ENCODE data around the gene CCDC68. TPM values are rescaled to one million over a fixed set of nuclear protein-coding genes. Genes with fewer than 3 reads are reported as not detected.

Gene CCDC68
- total RNA-seq, 6 donors from 2014 or later, result 12.4 to 37.7 (median 26.2) TPM

DNA sequence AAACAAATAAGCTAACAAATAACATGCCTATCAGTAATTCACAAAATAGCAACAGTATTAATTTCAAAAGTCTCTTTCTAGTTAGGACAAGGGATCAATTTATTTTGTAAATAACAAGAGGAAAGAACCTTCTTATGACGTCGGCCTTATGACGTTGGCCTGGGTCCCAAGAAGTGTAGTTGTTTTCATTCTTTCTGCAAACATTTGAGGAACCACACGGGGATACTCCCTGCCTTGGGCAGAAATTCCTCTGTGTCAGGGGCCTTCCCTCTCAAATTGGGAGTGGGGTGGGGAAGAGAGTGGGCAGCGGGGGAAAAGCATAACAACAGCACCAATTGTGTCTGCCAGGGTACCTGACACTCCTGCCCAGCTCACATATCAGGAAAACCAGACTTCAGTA, 1.3 kb downstream of the CCDC68 start:
- H3K36me3 ChIP-seq, result no peaks in the 10 kb centered on the region
- no peak for TF ChIP-seq EP300 (IDR thresholded peaks at IDR 0.05)
- peak overlapping the region; percentile 81 to 91 (median 86) for H3K27ac ChIP-seq
- no peak for ATAC-seq (ENCODE audit: low FRiP score in 2 of 2)
- no peaks in the 10 kb centered on the region for H3K27me3 ChIP-seq
- H3K4me1 ChIP-seq, result peaks cover 12 to 32% (median 18%) of the 10 kb centered on the region in 4 donors
- H3K4me3 ChIP-seq, result peak overlapping the region in 3 of 4 donors; percentile 52 to 80 (median 76)
- H3K9me3 ChIP-seq, result no peaks in the 10 kb centered on the region
- WGBS, 2 donors, result 24 to 28% methylated on average over 5 of the region's 5 CpGs
- no peak for DNase-seq

DNA sequence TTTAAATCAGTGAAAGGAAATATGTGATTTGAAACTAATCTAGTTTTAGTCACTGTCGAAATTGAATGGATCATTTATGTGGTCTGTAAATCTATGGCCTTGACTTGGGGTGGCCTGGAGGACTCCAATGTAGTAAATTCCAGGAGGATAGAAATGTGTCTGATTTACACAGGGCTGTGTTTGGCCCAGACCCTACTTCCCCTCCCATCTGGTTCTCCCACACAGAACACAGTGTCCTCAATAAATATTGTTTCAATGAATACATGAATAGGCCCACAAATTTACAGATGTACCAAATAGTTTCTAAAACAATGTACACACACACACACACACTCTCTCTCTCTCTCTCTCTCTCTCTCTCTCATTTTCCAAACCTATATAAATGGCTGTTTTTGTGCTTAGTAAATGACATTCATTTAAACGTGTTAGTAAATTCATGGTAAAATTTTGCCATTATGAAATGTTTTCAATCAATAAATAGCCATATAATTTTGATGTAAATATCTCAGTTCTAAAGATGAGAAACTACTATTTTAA, 1.9 kb downstream of the CCDC68 start:
- ATAC-seq (ENCODE audit: low FRiP score in 2 of 2), result no peak
- peak overlapping the region; percentile 81 to 91 (median 86) for H3K27ac ChIP-seq
- H3K27me3 ChIP-seq, result no peaks in the 10 kb centered on the region
- TF ChIP-seq POLR2A (IDR thresholded peaks at IDR 0.05) (no peak), POLR2AphosphoS5 (IDR thresholded peaks at IDR 0.05) (no peak), EP300 (IDR thresholded peaks at IDR 0.05) (no peak)
- TF ChIP-seq, protein P1, sequence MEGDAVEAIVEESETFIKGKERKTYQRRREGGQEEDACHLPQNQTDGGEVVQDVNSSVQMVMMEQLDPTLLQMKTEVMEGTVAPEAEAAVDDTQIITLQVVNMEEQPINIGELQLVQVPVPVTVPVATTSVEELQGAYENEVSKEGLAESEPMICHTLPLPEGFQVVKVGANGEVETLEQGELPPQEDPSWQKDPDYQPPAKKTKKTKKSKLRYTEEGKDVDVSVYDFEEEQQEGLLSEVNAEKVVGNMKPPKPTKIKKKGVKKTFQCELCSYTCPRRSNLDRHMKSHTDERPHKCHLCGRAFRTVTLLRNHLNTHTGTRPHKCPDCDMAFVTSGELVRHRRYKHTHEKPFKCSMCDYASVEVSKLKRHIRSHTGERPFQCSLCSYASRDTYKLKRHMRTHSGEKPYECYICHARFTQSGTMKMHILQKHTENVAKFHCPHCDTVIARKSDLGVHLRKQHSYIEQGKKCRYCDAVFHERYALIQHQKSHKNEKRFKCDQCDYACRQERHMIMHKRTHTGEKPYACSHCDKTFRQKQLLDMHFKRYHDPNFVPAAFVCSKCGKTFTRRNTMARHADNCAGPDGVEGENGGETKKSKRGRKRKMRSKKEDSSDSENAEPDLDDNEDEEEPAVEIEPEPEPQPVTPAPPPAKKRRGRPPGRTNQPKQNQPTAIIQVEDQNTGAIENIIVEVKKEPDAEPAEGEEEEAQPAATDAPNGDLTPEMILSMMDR (IDR thresholded peaks at IDR 0.05), result no peak
- no peaks in the 10 kb centered on the region for H3K36me3 ChIP-seq
- H3K4me3 ChIP-seq, result peak overlapping the region in 2 of 4 donors; percentile 76 to 80
- peaks cover 12 to 32% (median 18%) of the 10 kb centered on the region in 4 donors for H3K4me1 ChIP-seq
- no peak for DNase-seq
- WGBS, 2 donors, result 38 to 60% methylated on average over 2 of the region's 2 CpGs
- no peaks in the 10 kb centered on the region for H3K9me3 ChIP-seq

DNA sequence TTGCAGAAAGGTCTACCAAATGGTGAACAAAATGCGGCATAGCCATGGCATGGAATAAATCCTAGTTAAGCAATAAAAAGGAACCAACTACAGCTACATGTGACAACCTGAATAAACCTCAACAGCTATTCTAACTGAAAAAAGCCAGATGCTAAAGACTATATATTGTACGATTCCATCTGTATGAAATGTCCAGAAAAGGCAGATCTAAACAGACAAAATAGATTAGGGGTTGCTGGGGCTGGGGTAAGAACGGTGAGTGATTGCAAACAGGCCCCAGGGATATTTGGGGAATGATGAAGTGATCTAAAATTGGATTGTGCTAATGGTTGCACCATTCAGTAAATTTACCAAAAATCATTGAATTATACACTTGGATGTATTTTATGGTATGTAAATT, 2.8 kb downstream of the CCDC68 start:
- DNase-seq, result no peak
- Histone ChIP-seq H3K27me3 (no peaks in the 10 kb centered on the region), H3K4me3 (no peak overlapping the region), H3K4me1 (peaks cover 12 to 28% (median 15%) of the 10 kb centered on the region in 4 donors), H3K9me3 (no peaks in the 10 kb centered on the region), H3K27ac (no peak overlapping the region), H3K36me3 (no peaks in the 10 kb centered on the region)
- WGBS, 2 donors, result 83 to 90% methylated on average over 3 of the region's 3 CpGs
- no peak for TF ChIP-seq POLR2A (IDR thresholded peaks at IDR 0.05)
- TF ChIP-seq, protein P1 (IDR thresholded peaks at IDR 0.05), result no peak
- TF ChIP-seq EP300 (IDR thresholded peaks at IDR 0.05), result no peak
- no peak for TF ChIP-seq POLR2AphosphoS5 (IDR thresholded peaks at IDR 0.05)
- ATAC-seq (ENCODE audit: low FRiP score in 2 of 2), result no peak

DNA sequence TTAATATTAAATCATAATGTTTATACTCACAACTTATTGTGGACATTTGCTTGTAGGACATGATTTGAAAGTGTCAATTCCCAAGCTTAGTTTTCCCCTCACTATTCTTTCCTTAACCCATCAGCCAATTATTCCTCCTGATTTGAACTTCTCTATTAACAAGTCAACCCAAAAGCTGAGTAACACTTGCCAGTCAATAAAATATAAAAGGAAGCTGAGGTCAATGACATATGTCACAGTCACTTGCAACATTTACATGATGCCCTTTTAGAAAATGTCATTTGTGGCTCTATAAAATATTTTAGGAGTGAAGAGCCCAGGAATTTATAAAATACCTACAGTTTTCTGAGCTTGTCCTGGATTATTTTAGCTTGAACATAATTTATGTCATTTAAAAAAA, 7.2 kb downstream of the CCDC68 start:
- H3K4me3 ChIP-seq, result no peak overlapping the region
- no peaks in the 10 kb centered on the region for H3K9me3 ChIP-seq
- H3K27me3 ChIP-seq, result no peaks in the 10 kb centered on the region
- H3K27ac ChIP-seq, result no peak overlapping the region
- H3K4me1 ChIP-seq, result peaks cover 18 to 29% (median 28%) of the 10 kb centered on the region in 4 donors
- TF ChIP-seq, protein P1 (IDR thresholded peaks at IDR 0.05), result no peak
- TF ChIP-seq POLR2A (IDR thresholded peaks at IDR 0.05), result no peak
- TF ChIP-seq POLR2AphosphoS5 (IDR thresholded peaks at IDR 0.05), result no peak
- no peak for TF ChIP-seq EP300 (IDR thresholded peaks at IDR 0.05)
- H3K36me3 ChIP-seq, result no peaks in the 10 kb centered on the region
- ATAC-seq (ENCODE audit: low FRiP score in 2 of 2) (no peak), DNase-seq (no peak)

DNA sequence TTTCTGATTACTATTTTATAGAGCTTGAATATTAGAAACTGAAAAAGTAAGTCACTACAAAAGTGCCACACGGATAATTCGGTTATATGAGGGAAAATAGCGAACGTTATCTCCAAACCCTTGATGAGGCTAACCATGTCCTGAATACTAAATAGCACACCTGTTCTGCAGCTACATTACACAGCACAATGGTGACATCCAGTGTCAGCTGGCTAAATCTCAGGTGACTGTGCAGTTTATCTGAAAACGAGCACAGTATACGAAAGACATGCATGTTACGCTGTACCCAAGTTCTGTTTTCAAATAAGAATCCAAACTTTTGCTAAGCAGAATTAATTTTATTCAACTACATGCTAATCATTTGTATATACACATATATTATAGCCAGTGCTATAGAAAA, 9.0 kb downstream of the CCDC68 start:
- peak in 1 of 2 donors; percentile 46 for DNase-seq
- Histone ChIP-seq H3K27ac (peak overlapping the region in 1 of 4 donors; percentile 59), H3K9me3 (no peaks in the 10 kb centered on the region), H3K4me1 (peaks cover 29 to 42% (median 39%) of the 10 kb centered on the region in 4 donors), H3K4me3 (no peak overlapping the region), H3K36me3 (no peaks in the 10 kb centered on the region), H3K27me3 (no peaks in the 10 kb centered on the region)
- no peak for ATAC-seq (ENCODE audit: low FRiP score in 2 of 2)
- TF ChIP-seq EP300 (IDR thresholded peaks at IDR 0.05) (no peak), POLR2AphosphoS5 (IDR thresholded peaks at IDR 0.05) (no peak), POLR2A (IDR thresholded peaks at IDR 0.05) (no peak)
- TF ChIP-seq, protein P1 (IDR thresholded peaks at IDR 0.05), result peak in 2 of 6 experiments; percentile 42 to 54
- 68 to 83% methylated on average over 7 of the region's 7 CpGs for WGBS, 2 donors

All from upper lobe of left lung (tissue), 6 donors.